Stimulated activated CD8-positive, alpha-beta memory T cell treated with anti-CD3 and anti-CD28 coated beads, Interleukin-4, amount 100 ng/mL, for 48 hours (primary cell): ENCODE results near the gene LTBP2.
"Not testable (repeated sequence)": the region's sequence is repeated elsewhere in the genome, so short reads cannot be mapped to it uniquely, and the experiment has no call there.

Source experiments
- DNase-seq: peaks from one replicate; pipeline ENCODE4 v3.0.0-alpha.2; 2020

LTBP2 gene

GRCh38 chr14:74547331-74547927 lies 64.6 kb downstream of the LTBP2 start:
- DNase-seq = no peak

- DNase-seq = no peak
Measured at GRCh38 chr14:74546416-74546815, 65.6 kb downstream of the LTBP2 start.

GRCh38 chr14:74545386-74545785 lies 66.7 kb downstream of the LTBP2 start:
- DNase-seq = no peak

GRCh38 chr14:74543771-74544438 lies 68.1 kb downstream of the LTBP2 start:
- DNase-seq = no peak

- no peak for DNase-seq
Measured at GRCh38 chr14:74542056-74542685, 69.9 kb downstream of the LTBP2 start.

- DNase-seq = no peak
Measured at GRCh38 chr14:74541225-74541624, 70.8 kb downstream of the LTBP2 start.

- no peak for DNase-seq
Measured at GRCh38 chr14:74539503-74539902, 72.5 kb downstream of the LTBP2 start.

GRCh38 chr14:74538411-74539391 lies 73.3 kb downstream of the LTBP2 start:
- no peak for DNase-seq

GRCh38 chr14:74536336-74536735 lies 75.7 kb downstream of the LTBP2 start:
- DNase-seq = not testable (repeated sequence)

GRCh38 chr14:74535756-74536325 lies 76.2 kb downstream of the LTBP2 start:
- no peak for DNase-seq

GRCh38 chr14:74533576-74533975 lies 78.5 kb downstream of the LTBP2 start:
- no peak for DNase-seq

GRCh38 chr14:74532246-74532645 lies 79.8 kb downstream of the LTBP2 start:
- no peak for DNase-seq

GRCh38 chr14:74531467-74531866 lies 80.6 kb downstream of the LTBP2 start:
- no peak for DNase-seq

- no peak for DNase-seq
Measured at GRCh38 chr14:74531006-74531405, 81.0 kb downstream of the LTBP2 start.

- no peak for DNase-seq
Measured at GRCh38 chr14:74528886-74529285, 83.2 kb downstream of the LTBP2 start.

GRCh38 chr14:74528406-74528805 lies 83.6 kb downstream of the LTBP2 start:
- DNase-seq = no peak

- DNase-seq = no peak
Measured at GRCh38 chr14:74527736-74528280, 84.2 kb downstream of the LTBP2 start.

- no peak for DNase-seq
Measured at GRCh38 chr14:74526854-74527585, 85.0 kb downstream of the LTBP2 start.

- no peak for DNase-seq
Measured at GRCh38 chr14:74525361-74525851, 86.6 kb downstream of the LTBP2 start.

GRCh38 chr14:74524812-74525135 lies 87.3 kb downstream of the LTBP2 start:
- no peak for DNase-seq

- DNase-seq = no peak
Measured at GRCh38 chr14:74524076-74524811, 87.8 kb downstream of the LTBP2 start.
